DMS 273 (cell line): Measurements from ENCODE around the gene EIF4E3.
A peak's percentile ranks its signal among the peaks of the same experiment; 100 is the strongest.

Source experiments
- DNase-seq: peaks from one replicate; lab custom pipeline; 2025; ENCODE audit not compliant: unreplicated experiment; lab: John Stamatoyannopoulos, UW

Gene EIF4E3

GRCh38 chr3:71651625-71652024, 73.6 kb downstream of the EIF4E3 start:
- DNase-seq: no peak

GRCh38 chr3:71650372-71650771, 74.8 kb downstream of the EIF4E3 start:
- DNase-seq: no peak

- DNase-seq: no peak
Observed at GRCh38 chr3:71649757-71650156, 75.4 kb downstream of the EIF4E3 start.

DNA sequence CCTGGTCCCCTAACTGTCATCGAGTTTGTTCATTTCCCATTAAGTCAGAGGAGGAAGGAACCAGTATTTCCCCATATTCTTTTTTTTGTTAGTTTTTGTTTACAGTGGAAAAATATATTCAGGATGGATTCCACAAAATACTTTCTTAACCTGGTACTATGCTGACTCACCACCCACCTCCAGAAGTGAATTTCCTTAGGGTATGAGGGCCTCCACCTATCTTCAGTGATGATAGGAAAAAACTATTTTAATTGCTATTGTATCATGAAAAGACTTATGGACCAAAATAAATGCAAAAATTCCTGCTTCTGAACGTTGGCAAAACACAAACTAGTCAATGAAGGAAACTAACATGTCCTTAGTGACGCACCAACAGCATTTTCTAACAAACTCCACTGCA, 77.5 kb downstream of the EIF4E3 start:
- no peak for DNase-seq

DNA sequence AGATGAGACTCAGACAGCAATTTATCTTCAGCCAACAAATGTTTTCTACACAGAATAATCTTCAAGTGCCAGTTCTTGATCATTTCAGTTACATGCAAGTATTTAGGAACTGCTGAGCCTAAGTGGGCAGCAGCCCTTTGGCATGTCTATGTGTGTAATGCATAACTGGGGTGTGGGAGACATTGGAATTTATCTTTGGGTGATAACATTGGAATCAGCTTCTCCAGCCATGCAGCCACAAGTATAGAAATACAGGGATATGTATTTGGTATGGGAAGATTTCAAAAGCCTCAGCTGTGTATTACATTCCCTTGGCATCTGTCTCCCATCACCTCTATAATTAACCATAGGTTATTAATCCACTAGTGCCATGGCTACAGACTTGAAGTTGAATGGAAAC, 78.2 kb downstream of the EIF4E3 start:
- DNase-seq: no peak

DNA sequence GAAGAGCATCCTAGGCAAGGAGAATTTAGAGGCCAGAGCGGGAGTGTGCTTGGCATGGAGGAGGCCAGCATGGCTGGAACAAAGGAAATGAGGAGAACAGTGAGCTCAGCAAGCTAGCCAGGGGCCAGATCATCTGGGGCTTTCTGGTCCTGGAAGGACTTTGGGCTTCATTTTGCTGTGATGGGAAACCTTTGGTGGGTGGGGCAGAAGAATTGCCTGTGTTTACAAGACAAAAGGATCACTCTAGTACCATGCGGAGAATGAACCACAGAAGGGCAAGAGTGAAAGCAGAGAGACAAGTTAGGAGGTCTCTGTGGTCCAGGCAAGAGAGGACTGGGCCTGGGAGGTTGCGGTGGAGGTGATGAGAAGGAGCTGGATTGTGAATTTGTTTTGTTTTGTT, 80.1 kb downstream of the EIF4E3 start:
- no peak for DNase-seq

GRCh38 chr3:71641674-71642073, 83.5 kb downstream of the EIF4E3 start:
- no peak for DNase-seq

- DNase-seq: peak; percentile 22
Observed at GRCh38 chr3:71640331-71640983, 84.7 kb downstream of the EIF4E3 start.

DNA sequence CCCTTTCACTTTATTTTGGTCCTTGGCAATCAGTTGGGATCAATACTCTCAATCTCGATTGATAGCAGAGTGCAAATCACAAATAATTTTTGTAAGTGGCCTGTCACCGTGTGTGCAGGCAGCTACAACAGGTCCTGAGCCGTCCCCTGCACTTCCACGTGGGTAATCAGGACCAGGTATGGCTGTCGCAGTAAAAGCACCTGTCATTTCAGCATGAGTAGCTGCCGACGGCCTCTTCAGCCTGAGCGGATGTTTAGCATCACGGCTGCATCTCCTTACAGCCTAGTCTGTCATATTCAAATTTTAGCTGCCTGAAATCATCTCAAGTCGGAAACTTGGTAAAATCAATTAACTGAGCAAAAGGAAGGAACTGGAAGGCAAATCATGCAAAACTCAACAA, 88.7 kb downstream of the EIF4E3 start:
- no peak for DNase-seq

GRCh38 chr3:71636001-71636400, 89.2 kb downstream of the EIF4E3 start:
- no peak for DNase-seq

GRCh38 chr3:71634671-71635070, 90.5 kb downstream of the EIF4E3 start:
- DNase-seq: no peak

- no peak for DNase-seq
Observed at GRCh38 chr3:71629711-71630110, 95.5 kb downstream of the EIF4E3 start.

DNA sequence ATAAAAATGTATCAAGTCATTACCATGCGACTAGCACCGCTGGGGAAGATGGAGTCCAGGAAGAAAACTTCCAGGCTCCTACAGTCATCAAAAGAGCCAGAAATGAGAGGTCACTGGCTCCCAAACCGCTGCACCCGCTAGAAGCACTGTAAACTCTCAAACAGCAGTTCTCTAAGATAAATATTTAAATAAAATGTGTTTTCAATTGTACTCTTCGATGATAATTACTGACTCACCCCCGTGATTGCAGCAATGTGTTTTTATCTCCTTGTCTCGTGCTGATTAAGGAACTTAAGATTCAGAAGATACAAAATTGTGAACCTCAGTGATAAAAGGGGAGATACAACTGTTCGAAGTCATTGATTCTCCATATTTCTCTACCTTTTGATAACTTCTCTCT, 95.9 kb downstream of the EIF4E3 start:
- DNase-seq: no peak

DNA sequence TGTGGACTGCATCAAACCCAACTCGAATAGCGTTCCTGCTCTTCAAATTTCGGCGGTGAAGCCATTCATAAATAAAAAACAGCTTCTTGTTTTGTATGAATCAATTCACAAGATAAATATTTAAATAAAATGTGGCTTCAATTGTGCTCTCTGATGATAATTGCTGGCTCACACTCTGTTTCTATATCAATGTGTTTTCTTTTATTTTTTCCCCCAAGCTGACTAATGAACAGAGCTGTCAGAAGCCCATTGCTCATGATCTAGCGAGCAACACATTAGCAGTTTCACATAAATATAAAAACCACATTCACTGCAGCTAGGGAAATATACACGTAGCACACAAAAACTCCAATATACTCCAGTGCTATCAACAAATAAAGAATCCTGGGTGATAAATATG, 96.7 kb downstream of the EIF4E3 start:
- no peak for DNase-seq

GRCh38 chr3:71625676-71626075, 99.5 kb downstream of the EIF4E3 start:
- DNase-seq: no peak
